K562 (cell line): ENCODE measurements around the gene ZNF197. TPM values are rescaled to one million over a fixed set of nuclear protein-coding genes. Genes with fewer than 3 reads are reported as not detected.
A peak's percentile ranks its signal among the peaks of the same experiment; 100 is the strongest.

Experiments used
- MGA ChIP-seq: fragments of 450-650 bp; IDR thresholded peaks from 2 replicates; pipeline ENCODE4 v1.6.1; 2016; ENCODE audit warnings: mild to moderate bottlenecking, moderate library complexity
- ZNF280A ChIP-seq: fragments of 450-650 bp; IDR thresholded peaks from 2 replicates; pipeline ENCODE4 v1.6.1; 2018; ENCODE audit warnings: mild to moderate bottlenecking, low read depth; ENCODE audit not compliant: partially characterized antibody
- polyA plus RNA-seq, 8 experiments: library from polyadenylated mRNA; depleted of rRNA in 4 of 8; stranded (reverse) in 5 of 8; unstranded in 3 of 8; fragments of >200 nt; fragmentation: Nextera tagmentation in 2 of 8; fragmentation: Illumina TruSeq in 1 of 8; extraction: Ambion mirVana in 2 of 8; extraction: Trizol in 1 of 8; gene quantifications; 2 replicates each; pipeline versions ENCODE4 v1.2.1 to v1.2.3, GENCODE V29; 2011 to 2014; ENCODE audit warnings: inconsistent platforms in 1 of 8, missing spikeins in 1 of 8
- total RNA-seq, 7 experiments: library from RNA; depleted of rRNA in 6 of 7; stranded (reverse); fragments of >200 nt in 6 of 7; fragmentation: Illumina TruSeq in 2 of 7; extraction: Trizol in 2 of 7; gene quantifications; 2 replicates each; pipeline versions ENCODE4 v1.2.1 to v1.2.3, GENCODE V29; 2011 to 2021; ENCODE audit warnings: low replicate concordance in 1 of 7

Gene ZNF197
- total and polyA plus RNA-seq, 9 of the 15 experiments (the other 6 are each of a cell fraction or from before 2014, with no cell fraction given): 3.5 to 19.1 (median 13.7) TPM

- TF ChIP-seq MGA (peak; percentile 27; the same call in 1 of the 2 replicates), ZNF280A (peak; percentile 89)
Measured at GRCh38 chr3:44643024-44643423, 18.2 kb downstream of the ZNF197 start (continued).
